OCI-M2 (cell line): ENCODE results near the gene FDXACB1.
A peak's percentile ranks its signal among the peaks of the same experiment; 100 is the strongest.

Experiments
- DNase-seq: peaks from one replicate; lab custom pipeline; 2025; ENCODE audit not compliant: unreplicated experiment; lab: John Stamatoyannopoulos, UW

The FDXACB1 gene

GRCh38 chr11:111846636-111847035, 32.3 kb downstream of the FDXACB1 start:
- DNase-seq: no peak

GRCh38 chr11:111846063-111846462, 32.9 kb downstream of the FDXACB1 start:
- DNase-seq: no peak

GRCh38 chr11:111845276-111846028, 33.5 kb downstream of the FDXACB1 start:
- no peak for DNase-seq

- no peak for DNase-seq
Observed at GRCh38 chr11:111843661-111844060, 35.3 kb downstream of the FDXACB1 start.

GRCh38 chr11:111841370-111842053, 37.5 kb downstream of the FDXACB1 start:
- DNase-seq: peak; percentile 67

- no peak for DNase-seq
Observed at GRCh38 chr11:111840143-111840542, 38.8 kb downstream of the FDXACB1 start.

DNA sequence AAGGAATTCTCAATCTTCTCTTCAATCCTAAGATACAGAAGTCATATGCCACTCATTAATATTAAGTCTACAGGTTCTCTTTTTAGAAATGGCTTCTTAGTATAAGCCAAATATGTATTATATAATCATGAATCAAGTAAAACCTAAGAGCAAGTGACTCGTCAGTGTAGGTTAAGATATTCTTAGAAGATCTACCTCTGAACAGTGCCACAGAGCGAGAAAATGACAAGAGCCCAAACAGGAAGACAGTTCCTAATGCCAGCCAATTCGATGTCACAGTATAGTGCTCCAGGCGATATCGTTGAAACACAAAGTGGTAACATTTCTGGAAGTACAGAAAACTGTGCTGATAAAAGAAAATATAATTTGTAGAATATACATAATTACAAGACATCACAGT, 40.9 kb downstream of the FDXACB1 start:
- DNase-seq: no peak

DNA sequence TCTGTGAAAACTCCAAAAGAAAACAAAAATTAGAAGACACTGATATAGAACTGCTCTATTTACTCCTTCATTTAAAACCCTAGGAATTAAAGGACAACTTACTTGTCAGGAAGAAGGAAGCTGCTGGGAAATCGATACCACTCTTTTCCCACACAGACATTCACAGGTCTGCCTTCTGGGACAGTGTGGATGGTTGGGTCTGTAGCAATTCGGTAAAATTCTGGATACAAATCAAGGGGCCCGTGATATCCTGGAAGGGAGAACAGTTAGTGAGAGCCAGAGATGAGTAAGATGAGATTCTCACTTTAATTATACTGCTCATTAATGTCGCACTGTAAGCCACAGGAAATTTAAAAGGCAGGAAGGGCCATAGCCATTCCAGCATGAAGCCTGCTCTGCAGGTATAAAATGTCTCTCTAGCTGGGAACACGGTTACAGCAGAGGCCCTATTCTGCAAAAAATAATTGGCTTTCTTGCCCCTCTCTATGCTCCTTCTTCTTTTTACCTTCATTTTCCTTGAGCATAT, 41.5 kb downstream of the FDXACB1 start:
- no peak for DNase-seq

DNA sequence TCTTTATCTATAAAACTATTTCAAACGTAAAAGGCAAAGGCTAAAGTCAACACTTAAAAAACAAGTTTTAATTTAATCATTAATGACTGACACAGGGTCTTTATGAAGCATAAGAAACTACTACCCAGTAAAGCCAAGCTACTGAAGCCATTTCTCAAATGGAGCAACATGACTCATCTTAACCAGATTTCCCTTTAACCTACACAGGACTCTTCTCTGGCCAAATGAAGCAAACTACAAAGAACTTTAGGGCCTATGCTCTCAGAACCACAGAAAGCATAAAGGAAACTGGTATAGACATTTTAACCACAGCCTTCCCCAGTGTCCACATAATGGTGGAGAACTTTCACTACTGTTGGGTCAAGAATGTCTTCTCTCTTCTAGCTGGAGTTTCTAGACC, 42.2 kb downstream of the FDXACB1 start:
- DNase-seq: no peak

- no peak for DNase-seq
Observed at GRCh38 chr11:111836162-111836561, 42.8 kb downstream of the FDXACB1 start.

DNA sequence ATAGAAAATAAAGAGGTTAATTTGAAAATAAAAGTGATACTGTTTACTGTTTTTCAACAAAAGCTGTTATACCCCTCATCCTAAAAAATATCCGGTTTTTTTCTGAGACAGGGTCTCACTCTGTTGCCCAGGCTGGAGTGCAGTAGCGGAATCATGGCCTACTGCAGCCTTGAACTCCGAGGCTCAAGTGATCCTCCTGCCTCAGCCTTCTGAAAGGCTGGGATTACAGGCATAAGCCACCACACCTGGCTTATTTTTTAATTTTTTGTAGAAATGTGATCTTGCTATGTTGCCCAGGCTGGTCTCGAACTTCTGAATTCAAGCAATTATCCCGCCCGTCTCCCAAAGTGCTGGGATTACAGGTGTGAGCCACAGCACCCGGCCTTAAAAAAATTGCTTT, 43.3 kb downstream of the FDXACB1 start:
- no peak for DNase-seq

DNA sequence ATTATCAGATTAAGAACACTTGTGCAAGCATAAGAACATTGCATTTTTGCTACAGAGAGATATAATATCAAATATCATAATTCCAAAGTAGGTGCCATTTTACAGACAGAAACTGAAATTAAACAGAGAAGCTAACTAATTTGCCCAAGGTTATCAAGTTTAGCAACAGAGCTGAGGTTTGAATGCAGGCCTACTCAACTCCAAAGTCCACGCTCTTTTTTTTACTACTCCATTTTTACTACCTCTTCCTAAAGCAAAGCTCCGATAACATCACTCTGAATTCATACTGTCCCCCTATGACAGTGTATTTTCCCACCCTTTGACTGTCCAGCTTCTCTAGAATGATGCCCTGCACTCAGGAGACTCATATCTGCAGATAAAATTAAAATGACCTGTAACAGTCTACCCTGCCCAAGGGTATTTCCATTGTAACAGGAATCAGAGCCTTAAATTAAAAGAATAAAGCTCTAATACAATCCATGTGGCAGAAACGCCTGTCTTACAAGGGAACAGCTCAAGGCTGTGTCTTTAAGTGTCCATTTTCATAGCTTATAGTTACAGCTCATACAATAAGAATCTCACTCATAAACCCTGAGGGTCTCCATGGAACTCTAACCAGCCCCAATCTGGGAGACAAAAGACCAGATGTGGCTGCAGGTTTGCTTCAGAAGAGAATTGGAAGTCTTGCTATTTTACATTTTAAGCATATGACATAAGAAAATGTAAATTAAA, 44.4 kb downstream of the FDXACB1 start:
- DNase-seq: no peak

- DNase-seq: no peak
Observed at GRCh38 chr11:111833524-111833923, 45.4 kb downstream of the FDXACB1 start.

DNA sequence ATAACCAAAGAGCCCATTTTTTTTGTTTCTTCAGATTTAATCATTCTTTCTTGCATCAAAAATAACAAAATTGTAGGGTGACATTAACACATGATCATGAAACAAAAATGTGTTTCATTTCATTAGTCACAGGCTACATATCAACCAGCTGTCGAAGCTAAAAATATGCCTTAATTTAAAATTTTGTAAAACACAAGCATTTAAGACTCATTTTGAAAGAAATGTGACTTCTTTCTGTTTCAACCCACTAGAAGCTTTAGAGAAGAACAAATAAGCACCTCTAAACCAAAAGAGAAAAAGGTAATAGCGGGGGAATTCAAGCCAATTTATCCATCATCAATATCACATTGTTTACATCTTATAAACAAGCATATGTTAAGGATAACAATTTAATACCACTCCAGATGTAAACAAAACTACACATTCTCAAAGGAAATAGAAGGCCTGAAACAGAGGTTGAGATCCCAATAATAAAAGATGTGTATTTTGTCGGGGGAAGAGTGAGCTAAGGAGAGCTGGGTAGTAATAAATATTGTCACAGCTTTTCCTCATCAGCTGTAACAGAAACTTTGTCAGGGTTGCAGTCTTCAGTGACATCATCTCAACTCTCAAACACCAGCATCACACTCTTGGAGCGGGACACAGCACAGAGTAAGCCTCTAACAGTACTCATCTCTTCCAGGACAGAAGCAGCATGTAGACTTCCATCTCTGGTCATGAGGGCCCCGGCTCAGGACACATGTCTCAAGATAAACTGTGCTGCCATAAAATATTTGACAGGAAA, 49.6 kb downstream of the FDXACB1 start:
- no peak for DNase-seq

DNA sequence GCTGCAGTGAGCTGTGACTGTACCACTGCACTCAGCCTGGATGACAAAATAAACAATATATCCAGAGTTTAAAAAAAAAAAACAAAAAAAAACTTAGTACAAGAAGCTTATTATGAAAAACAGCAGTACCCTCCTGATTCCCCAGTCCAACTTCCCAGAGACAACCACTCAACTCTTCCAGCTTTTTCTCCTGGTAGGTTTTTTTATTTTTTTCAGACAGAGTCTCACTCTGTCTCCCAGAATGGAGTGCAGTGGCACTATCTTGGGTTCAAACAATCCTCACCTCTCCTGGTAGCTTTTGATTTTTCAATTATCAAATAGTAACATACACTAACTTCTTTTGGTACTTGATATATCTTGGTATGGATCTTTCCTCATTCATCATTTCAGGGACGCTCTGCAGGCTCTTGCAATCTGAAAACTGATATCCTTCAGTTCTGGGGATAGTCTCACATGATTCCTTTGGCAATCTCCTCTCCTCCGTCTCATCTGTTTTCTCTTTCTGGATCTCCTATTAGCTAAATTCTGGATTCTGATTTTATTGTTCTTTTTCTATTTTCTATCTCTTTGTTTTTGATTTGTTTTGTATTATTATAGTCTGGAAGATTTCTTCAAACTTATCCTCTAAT, 52.5 kb downstream of the FDXACB1 start:
- DNase-seq: no peak
